H9 (cell line): ENCODE measurements around the gene PPP1R12A. TPM values are rescaled to one million over a fixed set of nuclear protein-coding genes. Genes with fewer than 3 reads are reported as not detected.

ENCODE experiments used
- DNase-seq: peaks from one replicate; pipeline ENCODE4 v3.0.0-alpha.2; 2017
- H2AFZ ChIP-seq: one replicate; pipeline ENCODE4 v1.6.1; 2013; ENCODE audit warnings: mild to moderate bottlenecking, low read length, control low read depth, moderate library complexity
- H2AK5ac ChIP-seq: 2 replicates; pipeline ENCODE4 v1.6.1; 2013; ENCODE audit warnings: low read length, control low read depth, mixed read lengths; ENCODE audit not compliant: insufficient read length
- H2BK120ac ChIP-seq: one replicate; pipeline ENCODE4 v1.6.1; 2013; ENCODE audit warnings: low read depth, mild to moderate bottlenecking, low read length, control low read depth, inconsistent platforms; ENCODE audit not compliant: poor library complexity, severe bottlenecking
- H2BK12ac ChIP-seq: 2 replicates; pipeline ENCODE4 v1.6.1; 2013; ENCODE audit warnings: low read length, control low read depth, mixed read lengths, low read depth; ENCODE audit not compliant: insufficient read length
- H2BK15ac ChIP-seq: 2 replicates; pipeline ENCODE4 v1.6.1; 2013; ENCODE audit warnings: low read depth, low read length, control low read depth
- H2BK20ac ChIP-seq: one replicate; pipeline ENCODE4 v1.6.1; 2013; ENCODE audit warnings: low read depth, mild to moderate bottlenecking, low read length, control low read depth, inconsistent platforms; ENCODE audit not compliant: poor library complexity, severe bottlenecking
- H2BK5ac ChIP-seq: 2 replicates; pipeline ENCODE4 v1.6.1; 2013; ENCODE audit warnings: low read length, control low read depth, mixed read lengths; ENCODE audit not compliant: insufficient read length
- H3K14ac ChIP-seq: 2 replicates; pipeline ENCODE4 v1.6.1; 2013; ENCODE audit warnings: low read length, control low read depth; ENCODE audit not compliant: insufficient read depth
- H3K18ac ChIP-seq: 2 replicates; pipeline ENCODE4 v1.6.1; 2013; ENCODE audit warnings: low read depth, mild to moderate bottlenecking, mixed read lengths, low read length, control low read depth; ENCODE audit not compliant: insufficient read length
- H3K23ac ChIP-seq: 2 replicates; pipeline ENCODE4 v1.6.1; 2013; ENCODE audit warnings: low read length, control low read depth, mixed read lengths, low read depth; ENCODE audit not compliant: insufficient read length
- H3K23me2 ChIP-seq: 2 replicates; pipeline ENCODE4 v1.6.1; 2013; ENCODE audit warnings: low read depth, mild to moderate bottlenecking, mixed read lengths, low read length, control low read depth; ENCODE audit not compliant: insufficient read length, poor library complexity, severe bottlenecking
- H3K27ac ChIP-seq: 2 replicates; pipeline ENCODE4 v1.5.1; 2013; ENCODE audit warnings: low read length, control low read depth, mixed read lengths, low read depth; ENCODE audit not compliant: insufficient read length
- H3K27me3 ChIP-seq: 2 replicates; pipeline ENCODE4 v1.6.1; 2013; ENCODE audit warnings: low read length, control low read depth, inconsistent platforms; ENCODE audit not compliant: insufficient read depth
- H3K4ac ChIP-seq: 2 replicates; pipeline ENCODE4 v1.6.1; 2013; ENCODE audit warnings: low read depth, mild to moderate bottlenecking, control low read depth, inconsistent platforms, low read length, moderate library complexity
- H3K4me1 ChIP-seq: 2 replicates; pipeline ENCODE4 v1.6.1; 2013; ENCODE audit warnings: low read length, control low read depth, inconsistent platforms; ENCODE audit not compliant: insufficient read depth
- H3K4me2 ChIP-seq: 2 replicates; pipeline ENCODE4 v1.6.1; 2013; ENCODE audit warnings: low read length, control low read depth, mixed read lengths; ENCODE audit not compliant: insufficient read length, insufficient read depth
- H3K56ac ChIP-seq: 2 replicates; pipeline ENCODE4 v1.6.1; 2013; ENCODE audit warnings: low read depth, mild to moderate bottlenecking, mixed read lengths, low read length, control low read depth; ENCODE audit not compliant: insufficient read length
- H3K79me1 ChIP-seq: 2 replicates; pipeline ENCODE4 v1.6.1; 2013; ENCODE audit warnings: low read depth, mild to moderate bottlenecking, moderate library complexity, low read length, control low read depth, inconsistent platforms; ENCODE audit not compliant: insufficient read depth, poor library complexity, severe bottlenecking
- H3K79me2 ChIP-seq: 2 replicates; pipeline ENCODE4 v1.6.1; 2013; ENCODE audit warnings: low read length, control low read depth, inconsistent platforms; ENCODE audit not compliant: insufficient read depth
- H3K9ac ChIP-seq: 2 replicates; pipeline ENCODE4 v1.6.1; 2013; ENCODE audit warnings: low read length, control low read depth, mixed read lengths; ENCODE audit not compliant: insufficient read length; ENCODE audit errors: extremely low read depth
- H3K9me3 ChIP-seq: one replicate; pipeline ENCODE4 v1.6.1; 2013; ENCODE audit warnings: low read depth, low read length, inconsistent platforms; ENCODE audit not compliant: control insufficient read depth
- H3T11ph ChIP-seq: one replicate; pipeline ENCODE4 v1.6.1; 2013; ENCODE audit warnings: mild to moderate bottlenecking, low read length, control low read depth, inconsistent platforms
- H4K20me1 ChIP-seq: one replicate; pipeline ENCODE4 v1.6.1; 2013; ENCODE audit not compliant: control insufficient read depth, insufficient read length, insufficient read depth
- H4K5ac ChIP-seq: 2 replicates; pipeline ENCODE4 v1.6.1; 2013; ENCODE audit warnings: low read depth, mild to moderate bottlenecking, mixed read lengths, low read length, control low read depth; ENCODE audit not compliant: insufficient read length
- H4K8ac ChIP-seq: replicated peaks from 2 replicates; pipeline ENCODE4 v1.6.1; 2013; ENCODE audit warnings: low read length, control low read depth, mixed read lengths, low read depth; ENCODE audit not compliant: insufficient read length
- H4K91ac ChIP-seq: 2 replicates; pipeline ENCODE4 v1.6.1; 2013; ENCODE audit warnings: low read depth, mild to moderate bottlenecking, moderate library complexity, mixed read lengths, low read length, control low read depth; ENCODE audit not compliant: insufficient read length
- H3K27ac Mint-ChIP-seq, 3 experiments: 2 replicates in 2 of 3; 3 replicates in 1 of 3; pipeline ENCODE4 v1.8.0; 2020 to 2021; ENCODE audit warnings: mixed read lengths in 3 of 3, mild to moderate bottlenecking in 1 of 3, moderate library complexity in 1 of 3
- H3K27me3 Mint-ChIP-seq: 2 replicates; pipeline ENCODE4 v1.8.0; 2021; ENCODE audit warnings: low read depth, mild to moderate bottlenecking, moderate library complexity, mixed read lengths
- H3K36me3 Mint-ChIP-seq, 3 experiments: 2 replicates in 2 of 3; 3 replicates in 1 of 3; pipeline ENCODE4 v1.8.0; 2020 to 2021; ENCODE audit warnings: low read depth in 3 of 3, mixed read lengths in 3 of 3; ENCODE audit not compliant: insufficient read depth in 1 of 3
- H3K4me1 Mint-ChIP-seq, 2 experiments: 2 replicates each; pipeline ENCODE4 v1.8.0; 2020; ENCODE audit warnings: mixed read lengths in 2 of 2
- H3K4me3 Mint-ChIP-seq, 2 experiments: 2 replicates in 1 of 2; 3 replicates in 1 of 2; pipeline ENCODE4 v1.8.0; 2020 to 2021; ENCODE audit warnings: mild to moderate bottlenecking in 2 of 2, mixed read lengths in 2 of 2, moderate library complexity in 1 of 2
- H3K9me3 Mint-ChIP-seq, 2 experiments: 2 replicates in 1 of 2; 3 replicates in 1 of 2; pipeline ENCODE4 v1.8.0; 2020; ENCODE audit warnings: mild to moderate bottlenecking in 2 of 2, mixed read lengths in 2 of 2, moderate library complexity in 1 of 2
- WGBS: extraction: QIAGEN DNeasy Blood & Tissue Kit; methylation state at CpG from one replicate; pipeline ENCODE4 v1.1.7; 2013; ENCODE audit warnings: missing lambda C conversion rate, low lambda C conversion rate, mixed read lengths; ENCODE audit not compliant: insufficient read length; ENCODE audit errors: extremely low coverage; 5-methylcytosine and 5-hydroxymethylcytosine counted together
- total RNA-seq: library from RNA; stranded (reverse); gene quantifications from 2 replicates; pipeline ENCODE4 v1.2.1, GENCODE V29; 2021
- TF ChIP-seq, protein P1 (sequence below): fragments of 200-600 bp; sonication (generic); conservative IDR thresholded peaks from 3 replicates; pipeline ENCODE4 v1.8.0; 2021; ENCODE audit warnings: antibody characterized with exemption, mild to moderate bottlenecking

Gene PPP1R12A
- total RNA-seq, 1 experiment from 2014 or later = 93.5 TPM

DNA sequence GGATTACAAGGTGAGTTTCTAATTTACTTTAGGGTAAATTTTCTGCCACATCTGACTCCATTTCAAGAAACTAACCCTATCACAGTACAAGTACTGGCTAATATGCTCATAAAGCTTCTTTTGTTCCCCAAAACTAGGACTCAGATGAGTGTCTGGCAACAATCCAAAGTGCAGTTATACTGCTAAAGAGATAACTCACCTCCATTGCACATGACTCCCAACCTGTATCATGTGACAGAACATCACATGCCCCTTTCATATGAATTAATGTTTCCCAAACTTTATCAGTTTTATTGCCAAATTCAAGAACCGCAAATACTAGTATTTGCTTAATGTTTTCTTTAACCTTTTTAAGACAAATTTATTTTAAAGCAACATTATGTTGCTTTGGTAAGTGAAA, 3.9 kb upstream of the PPP1R12A start:
- Histone ChIP-seq H3K27me3 (no peaks in the 10 kb centered on the region), H2BK15ac (no peak overlapping the region), H4K91ac (no peak overlapping the region), H3K56ac (no peak overlapping the region), H4K20me1 (no peaks in the 10 kb centered on the region), H3K4me1 (no peaks in the 10 kb centered on the region; the same call in 1 of the 2 replicates), H4K8ac (no peak overlapping the region), H2BK120ac (no peak overlapping the region), H2BK12ac (no peak overlapping the region), H2AK5ac (no peak overlapping the region), H3K14ac (no peak overlapping the region), H3K9me3 (no peaks in the 10 kb centered on the region), H2BK20ac (no peak overlapping the region), H3K23ac (no peak overlapping the region), H3K79me1 (no peaks in the 10 kb centered on the region), H3T11ph (no peak overlapping the region), H4K5ac (no peak overlapping the region), H3K9ac (no peak overlapping the region), H3K27ac (no peak overlapping the region), H3K23me2 (peaks cover 5% of the 10 kb centered on the region), H3K4me2 (no peak overlapping the region), H3K79me2 (peaks cover 4% of the 10 kb centered on the region; the same call in 1 of the 2 replicates), H3K4ac (no peak overlapping the region), H2AFZ (no peak overlapping the region), H3K18ac (no peak overlapping the region), H2BK5ac (no peak overlapping the region)
- H3K27me3 Mint-ChIP-seq = no peaks in the 10 kb centered on the region
- H3K4me3 Mint-ChIP-seq = no peak overlapping the region
- no peaks in the 10 kb centered on the region; a peak in 2 of 5 replicates for H3K9me3 Mint-ChIP-seq
- DNase-seq = no peak
- H3K36me3 Mint-ChIP-seq = peaks cover 0 to 9% (median 0%) of the 10 kb centered on the region in 3 experiments; a peak in 1 of 7 replicates
- WGBS = no CpG with 5 or more reads among the region's 1 CpG
- TF ChIP-seq, protein P1, sequence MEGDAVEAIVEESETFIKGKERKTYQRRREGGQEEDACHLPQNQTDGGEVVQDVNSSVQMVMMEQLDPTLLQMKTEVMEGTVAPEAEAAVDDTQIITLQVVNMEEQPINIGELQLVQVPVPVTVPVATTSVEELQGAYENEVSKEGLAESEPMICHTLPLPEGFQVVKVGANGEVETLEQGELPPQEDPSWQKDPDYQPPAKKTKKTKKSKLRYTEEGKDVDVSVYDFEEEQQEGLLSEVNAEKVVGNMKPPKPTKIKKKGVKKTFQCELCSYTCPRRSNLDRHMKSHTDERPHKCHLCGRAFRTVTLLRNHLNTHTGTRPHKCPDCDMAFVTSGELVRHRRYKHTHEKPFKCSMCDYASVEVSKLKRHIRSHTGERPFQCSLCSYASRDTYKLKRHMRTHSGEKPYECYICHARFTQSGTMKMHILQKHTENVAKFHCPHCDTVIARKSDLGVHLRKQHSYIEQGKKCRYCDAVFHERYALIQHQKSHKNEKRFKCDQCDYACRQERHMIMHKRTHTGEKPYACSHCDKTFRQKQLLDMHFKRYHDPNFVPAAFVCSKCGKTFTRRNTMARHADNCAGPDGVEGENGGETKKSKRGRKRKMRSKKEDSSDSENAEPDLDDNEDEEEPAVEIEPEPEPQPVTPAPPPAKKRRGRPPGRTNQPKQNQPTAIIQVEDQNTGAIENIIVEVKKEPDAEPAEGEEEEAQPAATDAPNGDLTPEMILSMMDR = no peak
- peaks cover 11% of the 10 kb centered on the region in 2 experiments for H3K4me1 Mint-ChIP-seq
- H3K27ac Mint-ChIP-seq = no peak overlapping the region
